Germinal center (tissue), 1 donor: ENCODE measurements around the gene ARFGEF2.
"Not testable (repeated sequence)": the region's sequence is repeated elsewhere in the genome, so short reads cannot be mapped to it uniquely, and the experiment has no call there.

Source experiments
- DNase-seq: peaks from one replicate; pipeline ENCODE4 v3.0.0; 2012; ENCODE audit warnings: mixed read lengths, low spot score

Gene ARFGEF2

GRCh38 chr20:48956052-48956451 is 34.5 kb downstream of the ARFGEF2 start:
- no peak for DNase-seq

GRCh38 chr20:48957053-48957481 is 35.6 kb downstream of the ARFGEF2 start:
- DNase-seq: no peak

- DNase-seq: no peak
Observed at GRCh38 chr20:48957533-48957932, 36.0 kb downstream of the ARFGEF2 start.

- DNase-seq: no peak
Observed at GRCh38 chr20:48958743-48959142, 37.2 kb downstream of the ARFGEF2 start.

GRCh38 chr20:48959899-48960550 is 38.5 kb downstream of the ARFGEF2 start:
- DNase-seq: no peak

GRCh38 chr20:48962421-48962820 is 40.9 kb downstream of the ARFGEF2 start:
- DNase-seq: no peak

GRCh38 chr20:48962976-48963771 is 41.7 kb downstream of the ARFGEF2 start:
- no peak for DNase-seq

GRCh38 chr20:48965189-48965910 is 43.8 kb downstream of the ARFGEF2 start:
- no peak for DNase-seq

- no peak for DNase-seq
Observed at GRCh38 chr20:48970681-48971365, 49.3 kb downstream of the ARFGEF2 start.

GRCh38 chr20:48971956-48972355 is 50.4 kb downstream of the ARFGEF2 start:
- no peak for DNase-seq

GRCh38 chr20:48972816-48973215 is 51.3 kb downstream of the ARFGEF2 start:
- no peak for DNase-seq

- no peak for DNase-seq
Observed at GRCh38 chr20:48975955-48976354, 54.4 kb downstream of the ARFGEF2 start.

GRCh38 chr20:48979980-48980379 is 58.5 kb downstream of the ARFGEF2 start:
- not testable (repeated sequence) for DNase-seq

GRCh38 chr20:48983423-48984400 is 62.2 kb downstream of the ARFGEF2 start:
- DNase-seq: no peak

GRCh38 chr20:48984575-48985219 is 63.2 kb downstream of the ARFGEF2 start:
- DNase-seq: no peak

- no peak for DNase-seq
Observed at GRCh38 chr20:48986899-48987298, 65.4 kb downstream of the ARFGEF2 start.

- no peak for DNase-seq
Observed at GRCh38 chr20:48990467-48990866, 69.0 kb downstream of the ARFGEF2 start.

GRCh38 chr20:48995589-48995988 is 74.1 kb downstream of the ARFGEF2 start:
- no peak for DNase-seq

GRCh38 chr20:48999890-49000870 is 78.7 kb downstream of the ARFGEF2 start:
- no peak for DNase-seq
